Measurements from ENCODE around the gene PSMB10.
"Not testable (repeated sequence)": the region's sequence is repeated elsewhere in the genome, so short reads cannot be mapped to it uniquely, and the experiment has no call there.

The PSMB10 gene

GRCh38 chr16:67941469-67942199 is 5.0 kb upstream of the PSMB10 start:
- H3K4me3 ChIP-seq (replicated peaks in 1 of 2; ENCODE audit: low read depth in 2 of 2, low read length in 2 of 2): no peak overlapping the region
- DNase-seq (ENCODE audit: low read depth in 2 of 2): no peak
- TF ChIP-seq CTCF (IDR thresholded peaks at IDR 0.05; ENCODE audit: low read depth, low read length): no peak

GRCh38 chr16:67940446-67941089 is 3.9 kb upstream of the PSMB10 start:
- no peak for TF ChIP-seq CTCF (IDR thresholded peaks at IDR 0.05; ENCODE audit: low read depth, low read length)
- no peak overlapping the region for H3K4me3 ChIP-seq (replicated peaks in 1 of 2; ENCODE audit: low read depth in 2 of 2, low read length in 2 of 2)
- DNase-seq (ENCODE audit: low read depth in 2 of 2): no peak

- no peak for TF ChIP-seq CTCF (IDR thresholded peaks at IDR 0.05; ENCODE audit: low read depth, low read length)
- no peak overlapping the region for H3K4me3 ChIP-seq (replicated peaks in 1 of 2; ENCODE audit: low read depth in 2 of 2, low read length in 2 of 2)
- no peak for DNase-seq (ENCODE audit: low read depth in 2 of 2)
Observed at GRCh38 chr16:67939507-67940445, 3.1 kb upstream of the PSMB10 start.

GRCh38 chr16:67937713-67938112 is 1.1 kb upstream of the PSMB10 start:
- H3K4me3 ChIP-seq (replicated peaks in 1 of 2; ENCODE audit: low read depth in 2 of 2, low read length in 2 of 2); DNase-seq (ENCODE audit: low read depth in 2 of 2): not testable (repeated sequence)

- peak overlapping the region; percentile 92 to 97 for H3K4me3 ChIP-seq (replicated peaks in 1 of 2; ENCODE audit: low read depth in 2 of 2, low read length in 2 of 2)
- TF ChIP-seq CTCF (IDR thresholded peaks at IDR 0.05; ENCODE audit: low read depth, low read length): no peak
- DNase-seq (ENCODE audit: low read depth in 2 of 2): no peak
Observed at GRCh38 chr16:67936880-67937605, 393 bp upstream of the PSMB10 start.

- no peak for TF ChIP-seq CTCF (IDR thresholded peaks at IDR 0.05; ENCODE audit: low read depth, low read length)
- peak; percentile 90 to 94 for DNase-seq (ENCODE audit: low read depth in 2 of 2)
- H3K4me3 ChIP-seq (replicated peaks in 1 of 2; ENCODE audit: low read depth in 2 of 2, low read length in 2 of 2): peak overlapping the region; percentile 92 to 97
Observed at GRCh38 chr16:67935402-67936123, 1.1 kb downstream of the PSMB10 start.
